Lung (tissue), 12 donors: ENCODE results near the gene MVB12B. TPM values are rescaled to one million over a fixed set of nuclear protein-coding genes. Genes with fewer than 3 reads are reported as not detected.

Experiments used
- ATAC-seq: fragments of 200-7000 bp; cut with Tn5 transposase; one replicate; pipeline ENCODE4 v1.9.1; 2020; ENCODE audit warnings: moderate number of reproducible peaks; ENCODE audit not compliant: insufficient read depth, low FRiP score
- DNase-seq, 3 donors: peaks; one replicate each; pipeline ENCODE4 v3.0.0-alpha.2; 2013 to 2017
- H3K27ac ChIP-seq, 2 donors: one replicate each; pipeline ENCODE4 v1.5.1; 2013; ENCODE audit warnings: mild to moderate bottlenecking in 2 of 2, moderate library complexity in 2 of 2, control low read depth in 1 of 2, inconsistent platforms in 1 of 2, low read depth in 1 of 2, low read length in 1 of 2
- H3K27me3 ChIP-seq, 3 donors: one replicate each; pipeline ENCODE4 v1.5.1; 2013; ENCODE audit warnings: low read length in 2 of 3; ENCODE audit not compliant: control insufficient read depth in 3 of 3, insufficient read depth in 3 of 3
- H3K36me3 ChIP-seq, 4 donors: one replicate each; pipeline ENCODE4 v1.5.1; 2013; ENCODE audit warnings: low read length in 4 of 4, mild to moderate bottlenecking in 1 of 4, moderate library complexity in 1 of 4; ENCODE audit not compliant: control insufficient read depth in 4 of 4, insufficient read depth in 4 of 4
- H3K4me1 ChIP-seq, 5 donors: one replicate each; pipeline ENCODE4 v1.5.1; 2013; ENCODE audit warnings: low read length in 5 of 5, mild to moderate bottlenecking in 2 of 5, moderate library complexity in 1 of 5; ENCODE audit not compliant: control insufficient read depth in 5 of 5, insufficient read depth in 5 of 5
- H3K4me3 ChIP-seq: one replicate; pipeline ENCODE4 v1.5.1; 2013; ENCODE audit warnings: mild to moderate bottlenecking, control low read depth, moderate library complexity
- H3K9ac ChIP-seq, 2 donors: one replicate each; pipeline ENCODE4 v1.5.1; 2013; ENCODE audit warnings: low read length in 2 of 2, control low read depth in 1 of 2; ENCODE audit not compliant: insufficient read depth in 1 of 2
- H3K9me3 ChIP-seq, 4 donors: one replicate each; pipeline ENCODE4 v1.5.1; 2013; ENCODE audit warnings: low read length in 3 of 4, mild to moderate bottlenecking in 1 of 4, moderate library complexity in 1 of 4; ENCODE audit not compliant: control insufficient read depth in 4 of 4, insufficient read depth in 3 of 4
- CTCF ChIP-seq: IDR thresholded peaks from 2 replicates; pipeline ENCODE4 v1.5.1; 2012; ENCODE audit warnings: mild to moderate bottlenecking; ENCODE audit errors: control extremely low read depth, extremely low read depth
- WGBS, 2 donors: extraction: QIAGEN DNeasy Blood & Tissue Kit; methylation state at CpG; one replicate each; pipeline ENCODE4 v1.1.7; 2013; 5-methylcytosine and 5-hydroxymethylcytosine counted together
- polyA plus RNA-seq, 2 donors: library from polyadenylated mRNA; stranded (reverse); fragments of 200-250 nt; gene quantifications; one replicate each; pipeline ENCODE4 v1.2.1, GENCODE V29; 2013
- total RNA-seq, 2 donors: library from RNA; depleted of rRNA in 1 of 2; stranded (reverse); fragments of >200 nt in 1 of 2; gene quantifications; one replicate each; pipeline ENCODE4 v1.2.1, GENCODE V29; 2014 to 2021
- donor health status: control.
- donor health status: control.
- donor health status: Bipolar disorder and iron deficiency.
- donor health status: healthy.
- donor health status: DM: yes; HTN: yes; CAD: no.

Gene MVB12B
- total and polyA plus RNA-seq, 4 donors, result 9.5 to 33.6 (median 16.5) TPM

- no peak for DNase-seq
- Histone ChIP-seq H3K4me1 (peaks cover 0 to 5% (median 0%) of the 10 kb centered on the region in 5 donors), H3K27me3 (no peaks in the 10 kb centered on the region), H3K27ac (no peak overlapping the region), H3K36me3 (peaks cover 0 to 4% (median 2%) of the 10 kb centered on the region in 4 donors), H3K9ac (no peak overlapping the region), H3K9me3 (no peaks in the 10 kb centered on the region), H3K4me3 (no peak overlapping the region)
- no peak for ATAC-seq
- 81 to 85% methylated on average over 3 of the region's 3 CpGs for WGBS, 2 donors
- no peak for TF ChIP-seq CTCF
These were observed 116.5 kb downstream of the MVB12B start for GRCh38 chr9:126443144-126443543.

GRCh38 chr9:126448136-126448535 lies 121.5 kb downstream of the MVB12B start:
- WGBS, 2 donors, result 87 to 89% methylated on average over 2 of the region's 2 CpGs
- Histone ChIP-seq H3K27me3 (no peaks in the 10 kb centered on the region), H3K27ac (no peak overlapping the region), H3K9me3 (no peaks in the 10 kb centered on the region), H3K4me3 (no peak overlapping the region), H3K4me1 (no peaks in the 10 kb centered on the region), H3K9ac (no peak overlapping the region), H3K36me3 (peaks cover 0 to 13% (median 3%) of the 10 kb centered on the region in 4 donors)
- no peak for ATAC-seq
- DNase-seq, result no peak
- TF ChIP-seq CTCF, result no peak

GRCh38 chr9:126448865-126449577 lies 122.4 kb downstream of the MVB12B start:
- H3K9me3 ChIP-seq, result no peaks in the 10 kb centered on the region
- H3K27ac ChIP-seq, result no peak overlapping the region
- WGBS, 2 donors, result 91 to 92% methylated on average over 14 of the region's 14 CpGs
- H3K27me3 ChIP-seq, result no peaks in the 10 kb centered on the region
- DNase-seq (no peak), ATAC-seq (no peak)
- H3K36me3 ChIP-seq, result peaks cover 0 to 16% (median 5%) of the 10 kb centered on the region in 4 donors
- H3K9ac ChIP-seq, result no peak overlapping the region
- no peaks in the 10 kb centered on the region for H3K4me1 ChIP-seq
- no peak overlapping the region for H3K4me3 ChIP-seq
- TF ChIP-seq CTCF, result no peak
